Retinal pigment epithelial cell (primary cell): Measurements from ENCODE around the gene SEMA5A.

Source experiments
- DNase-seq: peaks from one replicate; pipeline ENCODE4 v3.0.0-alpha.2; 2010; ENCODE audit warnings: low read depth
- H3K4me3 ChIP-seq: 2 replicates; pipeline ENCODE4 v1.5.1; 2011; ENCODE audit warnings: mild to moderate bottlenecking, low read length, control low read depth, moderate library complexity
- CTCF ChIP-seq: conservative IDR thresholded peaks from 2 replicates; pipeline ENCODE4 v1.5.1; 2011; ENCODE audit warnings: low read depth, low read length, control low read depth, inconsistent platforms

Gene SEMA5A

GRCh38 chr5:9244417-9244816 lies 301.5 kb downstream of the SEMA5A start:
- no peak for TF ChIP-seq CTCF
- no peak for DNase-seq
- no peak overlapping the region for H3K4me3 ChIP-seq

GRCh38 chr5:9241479-9242305 lies 304.2 kb downstream of the SEMA5A start:
- DNase-seq = no peak
- no peak overlapping the region for H3K4me3 ChIP-seq
- no peak for TF ChIP-seq CTCF

GRCh38 chr5:9240431-9240830 lies 305.4 kb downstream of the SEMA5A start:
- H3K4me3 ChIP-seq = no peak overlapping the region
- no peak for DNase-seq
- TF ChIP-seq CTCF = no peak

GRCh38 chr5:9239626-9240025 lies 306.2 kb downstream of the SEMA5A start:
- H3K4me3 ChIP-seq = no peak overlapping the region
- TF ChIP-seq CTCF = no peak
- DNase-seq = no peak

GRCh38 chr5:9239071-9239470 lies 306.8 kb downstream of the SEMA5A start:
- H3K4me3 ChIP-seq = no peak overlapping the region
- DNase-seq = peak; percentile 37
- TF ChIP-seq CTCF = no peak

- no peak for TF ChIP-seq CTCF
- DNase-seq = peak; percentile 68
- no peak overlapping the region for H3K4me3 ChIP-seq
Observed at GRCh38 chr5:9233712-9234111, 312.2 kb downstream of the SEMA5A start.

- H3K4me3 ChIP-seq = no peak overlapping the region
- TF ChIP-seq CTCF = no peak
- DNase-seq = no peak
Observed at GRCh38 chr5:9233035-9233434, 312.8 kb downstream of the SEMA5A start.
